GM12875 (cell line): ENCODE data around the gene EXOSC7.

Experiments
- H3K4me3 ChIP-seq: one replicate; pipeline ENCODE4 v1.5.1; 2011; ENCODE audit warnings: low read depth, low read length, control low read depth
- CTCF ChIP-seq: IDR thresholded peaks from 2 replicates; pipeline ENCODE4 v1.5.1; 2011; ENCODE audit warnings: low read depth, mild to moderate bottlenecking, control low read depth, inconsistent platforms, low read length, moderate library complexity, borderline replicate concordance; ENCODE audit not compliant: insufficient read depth

EXOSC7 gene

DNA sequence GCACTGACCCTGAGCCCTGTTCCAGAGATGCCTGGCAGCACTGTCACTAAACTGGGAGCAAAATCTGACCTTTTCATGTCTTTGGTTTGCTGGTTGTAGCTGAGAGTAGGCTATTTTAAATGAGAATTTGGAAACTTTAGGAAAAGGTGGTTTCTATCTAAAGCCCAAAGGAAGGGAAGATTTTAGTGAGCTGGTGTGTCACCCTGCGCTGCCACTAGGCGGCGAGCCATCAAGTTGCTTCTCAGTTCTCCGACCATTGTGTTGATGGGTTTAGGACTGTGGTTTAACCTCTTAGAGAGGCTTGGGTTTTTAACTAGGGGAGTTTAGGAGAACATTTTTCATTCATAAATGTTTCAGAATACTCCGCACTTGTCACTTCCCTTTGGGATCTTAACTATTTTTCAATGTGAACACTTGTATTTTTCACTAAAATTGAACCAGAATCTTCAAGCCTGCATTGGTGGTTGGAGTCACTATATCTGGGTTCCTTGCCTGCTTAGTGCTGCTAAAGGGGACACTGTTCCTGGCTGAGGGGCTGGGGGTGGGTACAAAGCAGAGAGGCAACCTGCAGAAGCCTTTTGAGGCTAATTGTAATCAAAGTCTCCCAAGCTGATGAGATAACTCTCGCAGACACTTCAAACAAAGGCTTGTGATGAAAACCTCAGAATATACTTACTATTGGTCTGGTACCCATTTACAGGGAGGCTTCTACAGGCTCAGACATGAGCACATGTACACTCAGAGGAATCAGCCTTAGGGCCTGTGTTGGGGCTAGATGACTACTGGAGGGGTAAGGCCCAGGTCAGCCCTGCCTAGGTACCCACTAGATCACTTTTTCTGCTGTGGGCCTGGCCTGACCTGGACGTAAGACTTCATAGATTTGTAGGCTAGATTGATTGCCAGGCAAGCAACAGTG lies 16.8 kb downstream of the EXOSC7 start:
- TF ChIP-seq CTCF = peak; percentile 67; the same call in 1 of the 2 replicates
- no peak overlapping the region for H3K4me3 ChIP-seq

- no peak for TF ChIP-seq CTCF
- H3K4me3 ChIP-seq = no peak overlapping the region
Observed at GRCh38 chr3:44993471-44994205, 17.6 kb downstream of the EXOSC7 start.

DNA sequence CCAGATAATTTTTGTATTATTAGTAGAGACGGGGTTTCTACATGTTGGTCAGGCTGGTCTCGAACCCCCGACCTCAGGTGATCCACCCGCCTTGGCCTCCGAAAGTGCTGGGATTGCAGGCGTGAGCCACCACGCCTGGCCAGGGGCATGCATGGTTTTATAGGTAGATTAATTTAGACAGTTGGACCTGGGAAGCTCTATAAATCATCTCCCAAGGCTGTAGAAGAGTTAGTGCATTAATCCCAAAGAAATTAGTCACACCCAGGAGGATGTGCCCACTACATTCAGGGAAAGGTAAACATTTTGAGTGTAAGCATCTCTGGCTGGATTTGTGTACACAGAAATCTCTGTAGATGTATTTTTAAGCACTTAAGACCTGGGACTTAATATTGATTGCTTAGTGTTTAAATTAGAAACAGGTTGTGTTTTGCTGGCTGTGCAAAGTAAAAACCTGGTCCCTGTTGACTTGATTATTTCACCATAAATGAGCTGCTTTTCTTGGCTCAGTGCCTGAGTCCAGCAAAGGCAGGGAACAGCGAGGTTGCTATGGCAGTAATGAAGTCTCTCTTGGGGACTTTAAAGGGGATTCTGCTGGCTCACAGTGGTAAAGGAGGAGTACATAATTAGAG lies 19.2 kb downstream of the EXOSC7 start:
- no peak for TF ChIP-seq CTCF
- H3K4me3 ChIP-seq = no peak overlapping the region

DNA sequence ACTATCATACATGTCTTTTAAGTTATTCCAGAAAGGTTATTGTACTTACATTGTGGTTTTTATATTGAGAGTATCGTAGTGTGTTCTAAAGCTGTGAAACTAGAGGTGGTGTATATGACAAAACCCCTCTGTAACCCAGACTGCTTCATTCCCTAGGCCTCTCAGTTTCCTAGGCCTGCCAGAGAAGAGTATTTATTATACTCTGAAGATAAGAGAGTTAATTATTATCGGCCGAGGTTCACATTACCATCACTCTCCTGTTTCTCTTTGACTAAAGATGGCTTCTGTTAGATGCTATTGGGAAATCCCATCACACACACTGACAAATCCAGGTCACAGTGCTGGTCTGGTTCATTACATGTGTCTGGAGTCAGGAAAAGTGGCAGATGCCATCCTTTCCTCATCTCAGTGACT lies 20.5 kb downstream of the EXOSC7 start:
- H3K4me3 ChIP-seq = no peak overlapping the region
- no peak for TF ChIP-seq CTCF

DNA sequence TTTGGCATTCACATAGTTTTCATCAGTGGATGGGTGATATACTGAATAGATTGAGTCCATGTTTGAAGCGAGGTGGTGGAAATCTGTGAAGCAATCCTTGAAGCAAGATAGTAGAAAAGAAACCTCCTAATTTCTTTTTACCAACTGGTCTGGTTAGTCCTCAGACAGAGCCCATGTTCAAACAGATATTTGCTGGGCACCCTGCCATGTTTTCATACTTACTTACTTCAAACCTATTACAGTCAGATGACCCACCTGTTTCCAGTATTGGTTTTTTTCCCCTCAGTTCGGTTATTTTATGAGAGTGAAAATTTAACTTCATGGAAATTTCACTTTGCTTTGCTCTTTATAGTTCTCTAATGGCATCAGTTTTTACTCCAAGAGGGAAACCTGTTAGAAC lies 23.7 kb downstream of the EXOSC7 start:
- no peak overlapping the region for H3K4me3 ChIP-seq
- no peak for TF ChIP-seq CTCF

DNA sequence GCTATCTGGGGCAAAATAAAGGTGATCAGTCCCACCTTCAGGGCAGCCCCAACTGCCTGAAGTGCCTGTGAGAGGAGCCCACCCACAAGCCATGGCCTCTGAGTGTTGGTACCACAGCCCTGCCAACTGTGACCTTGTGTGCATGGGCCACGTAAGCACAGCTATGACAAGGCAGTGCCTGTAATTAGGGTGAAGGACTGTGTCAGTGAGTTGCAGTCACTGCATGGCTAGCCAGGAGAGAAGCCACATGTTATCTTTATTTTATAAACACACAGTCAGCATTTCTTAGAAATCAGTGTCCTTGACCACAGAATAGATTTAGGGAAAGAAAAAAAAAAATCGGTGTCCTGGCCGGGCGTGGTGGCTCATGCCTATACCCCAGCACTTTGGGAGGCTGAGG lies 24.8 kb downstream of the EXOSC7 start:
- no peak for TF ChIP-seq CTCF
- no peak overlapping the region for H3K4me3 ChIP-seq

GRCh38 chr3:45001738-45002137 lies 25.7 kb downstream of the EXOSC7 start:
- no peak for TF ChIP-seq CTCF
- no peak overlapping the region for H3K4me3 ChIP-seq
